ENCODE data around the gene DCAF4L1.

The DCAF4L1 gene

DNA sequence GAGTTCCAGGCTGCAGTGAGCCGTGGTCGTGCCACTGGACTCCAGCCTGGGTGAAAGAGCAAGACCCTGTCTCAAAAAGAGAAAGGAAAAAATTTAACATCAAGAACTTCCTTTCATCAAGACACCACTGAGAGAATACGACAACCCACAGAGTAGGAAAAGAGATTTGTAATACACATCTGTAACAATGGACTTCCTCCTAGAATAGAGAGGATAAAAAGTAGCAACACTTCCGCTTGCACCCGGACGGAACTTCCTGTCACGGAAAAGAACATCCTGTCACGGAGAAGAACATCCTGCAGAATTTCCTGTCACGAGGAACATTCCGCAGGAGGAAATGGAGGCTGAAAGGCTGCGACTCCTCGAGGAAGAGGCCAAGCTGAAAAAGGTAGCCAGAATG lies at the start of gene DCAF4L1:
TSS of gene DCAF4L1 (plus strand) at position 301 of the 400 bp plus-strand sequence. CDS start at position 338, 37 bp downstream.
- no peak for FAIRE-seq

GRCh38 chr4:41932988-41933387 lies 48.6 kb upstream of the DCAF4L1 start:
- FAIRE-seq: no peak

- no peak for FAIRE-seq
Observed at GRCh38 chr4:41933997-41934503, 47.5 kb upstream of the DCAF4L1 start.

DNA sequence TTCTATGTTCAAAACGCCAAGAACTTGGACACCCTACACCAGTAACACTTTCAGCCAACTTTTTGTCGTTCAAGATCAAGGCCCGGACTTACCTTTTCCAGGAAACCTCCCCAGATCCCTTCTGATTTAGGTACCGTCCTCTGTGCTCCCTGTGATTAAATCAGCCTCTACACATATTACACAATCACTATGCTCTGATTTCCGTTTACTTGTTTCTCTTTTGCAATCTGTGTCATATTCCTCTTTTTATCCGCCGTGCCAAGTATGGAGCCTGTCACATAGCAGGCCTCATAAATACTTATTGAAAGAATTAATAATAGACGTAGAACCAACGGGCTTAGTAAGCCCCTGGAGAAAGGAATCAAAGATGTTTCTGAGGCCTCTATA lies 47.0 kb upstream of the DCAF4L1 start:
- no peak for FAIRE-seq

DNA sequence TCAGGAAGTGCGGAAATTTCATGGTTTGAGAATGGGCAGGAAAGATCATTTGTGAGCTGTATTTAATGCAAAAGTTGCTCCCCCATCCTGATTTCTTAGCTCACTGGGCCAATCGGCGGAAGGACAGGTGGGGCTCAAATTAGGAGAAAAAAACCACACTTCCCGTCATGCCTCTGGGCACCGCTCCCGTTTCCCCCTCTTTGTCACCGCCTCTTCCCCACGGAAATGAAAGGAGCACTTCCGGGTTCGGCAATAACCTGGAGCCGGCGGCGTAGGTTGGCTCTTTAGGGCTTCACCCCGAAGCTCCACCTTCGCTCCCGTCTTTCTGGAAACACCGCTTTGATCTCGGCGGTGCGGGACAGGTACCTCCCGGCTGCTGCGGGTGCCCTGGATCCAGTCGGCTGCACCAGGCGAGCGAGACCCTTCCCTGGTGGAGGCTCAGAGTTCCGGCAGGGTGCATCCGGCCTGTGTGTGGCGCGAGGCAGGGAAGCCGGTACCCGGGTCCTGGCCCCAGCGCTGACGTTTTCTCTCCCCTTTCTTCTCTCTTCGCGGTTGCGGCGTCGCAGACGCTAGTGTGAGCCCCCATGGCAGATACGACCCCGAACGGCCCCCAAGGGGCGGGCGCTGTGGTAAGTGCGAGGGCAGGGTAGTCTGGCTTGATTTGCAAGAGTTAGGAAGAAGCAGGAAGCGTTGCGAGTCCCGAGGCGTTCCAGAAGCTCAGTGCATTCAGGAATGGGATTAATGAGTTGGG lies 46.5 kb upstream of the DCAF4L1 start, which contains the start of gene TMEM33:
TSS of gene TMEM33 (plus strand) at position 529 of the 751 bp plus-strand sequence. CDS start at position 585, 56 bp downstream.
- FAIRE-seq: no peak

DNA sequence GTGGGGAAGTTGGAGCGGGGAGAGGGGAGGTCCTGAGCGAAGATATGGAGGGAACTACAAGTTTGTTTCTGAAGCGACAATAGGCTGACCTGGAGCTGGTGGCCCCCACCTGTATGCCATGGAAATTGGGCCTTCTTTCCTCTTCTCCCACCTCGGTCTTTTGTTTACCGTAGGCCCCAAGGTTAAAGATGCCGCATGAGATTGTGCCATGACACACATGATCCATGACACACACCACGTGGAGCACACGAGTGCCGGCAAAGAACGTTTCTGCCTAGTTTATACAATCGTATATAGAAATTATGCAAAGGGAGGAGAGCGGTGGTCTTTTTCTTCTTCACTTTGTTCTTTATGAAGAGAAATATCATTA lies 45.9 kb upstream of the DCAF4L1 start:
- no peak for FAIRE-seq

GRCh38 chr4:41939016-41939626 lies 42.4 kb upstream of the DCAF4L1 start:
- FAIRE-seq: no peak

GRCh38 chr4:41940834-41941233 lies 40.7 kb upstream of the DCAF4L1 start:
- no peak for FAIRE-seq

DNA sequence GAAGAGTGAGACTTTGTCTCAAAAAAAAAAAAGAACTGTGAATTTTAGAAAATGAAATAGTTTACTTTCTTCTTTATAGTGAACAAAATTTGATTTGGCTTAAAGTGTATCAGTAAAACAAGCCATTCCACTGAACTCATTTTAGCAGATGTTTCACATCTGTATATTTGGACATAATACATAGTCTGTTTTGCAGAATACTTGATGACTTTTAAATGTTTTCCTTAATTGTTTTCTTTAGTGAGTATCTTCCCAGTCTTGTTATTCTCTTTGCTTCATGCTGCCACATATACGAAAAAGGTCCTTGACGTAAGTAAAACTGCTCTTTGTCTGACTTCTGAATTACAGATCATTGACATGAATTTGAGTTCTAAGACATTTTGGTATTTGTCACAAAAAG lies 38.0 kb upstream of the DCAF4L1 start:
- FAIRE-seq: no peak

DNA sequence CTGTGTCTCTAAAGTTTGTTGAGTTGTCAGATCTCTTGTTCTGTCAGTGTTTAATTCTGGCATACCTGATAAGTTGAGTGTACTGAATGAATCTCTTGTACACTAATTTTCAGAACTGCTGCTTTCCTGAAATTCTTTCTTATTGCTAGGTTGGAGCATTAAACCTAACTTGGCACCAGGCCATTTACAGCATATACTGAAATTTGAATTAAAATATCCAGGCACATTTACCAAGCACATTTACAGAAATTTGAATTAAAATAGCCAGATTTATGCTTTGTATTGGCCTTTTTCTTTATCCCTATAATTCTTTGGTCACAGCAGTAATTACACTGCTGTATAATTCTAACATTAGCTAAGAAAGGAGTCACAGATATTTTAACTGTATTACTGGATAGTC lies 37.5 kb upstream of the DCAF4L1 start:
- FAIRE-seq: no peak

DNA sequence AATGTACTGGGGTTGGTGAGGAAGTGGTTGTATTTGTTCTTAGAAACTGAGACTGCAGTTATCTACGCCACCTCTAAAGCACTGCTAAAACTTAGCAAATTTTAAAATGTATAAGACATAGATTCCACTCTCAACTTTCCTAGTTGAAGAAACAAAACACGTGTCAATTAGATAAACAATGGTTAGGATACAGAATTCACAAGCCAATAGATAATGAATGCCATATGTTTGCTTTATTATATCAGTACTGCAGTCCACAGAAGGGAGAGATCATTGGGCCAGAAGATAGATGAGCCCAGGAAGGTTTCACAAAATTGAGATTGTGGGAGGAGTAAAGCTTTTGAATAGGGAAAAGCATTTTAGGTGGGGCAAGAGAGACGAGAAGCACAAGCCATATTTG lies 32.0 kb upstream of the DCAF4L1 start:
- no peak for FAIRE-seq

GRCh38 chr4:41957634-41958033 lies 23.9 kb upstream of the DCAF4L1 start:
- no peak for FAIRE-seq

GRCh38 chr4:41963105-41963504 lies 18.5 kb upstream of the DCAF4L1 start:
- FAIRE-seq: no peak

GRCh38 chr4:41964401-41964800 lies 17.2 kb upstream of the DCAF4L1 start:
- no peak for FAIRE-seq

DNA sequence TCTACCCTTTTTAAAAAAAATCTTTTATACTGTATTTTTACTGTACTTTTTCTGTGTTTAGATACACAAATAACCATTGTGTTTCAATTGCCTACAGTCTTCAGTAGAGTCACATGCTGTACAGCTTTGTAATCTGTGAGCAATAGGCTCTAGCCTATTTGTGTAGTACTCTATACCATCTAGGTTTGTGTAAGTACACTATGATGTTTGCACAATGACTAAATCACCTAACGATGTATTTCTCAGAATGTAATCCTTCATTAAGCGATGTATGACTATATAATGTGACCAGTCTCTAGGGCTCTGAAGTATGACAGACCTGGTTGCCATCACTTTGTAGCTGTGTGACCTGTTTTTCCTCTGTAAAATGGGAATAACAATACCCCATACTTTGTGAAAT lies 14.2 kb upstream of the DCAF4L1 start:
- FAIRE-seq: no peak

GRCh38 chr4:41969671-41970070 lies 11.9 kb upstream of the DCAF4L1 start:
- FAIRE-seq: no peak

DNA sequence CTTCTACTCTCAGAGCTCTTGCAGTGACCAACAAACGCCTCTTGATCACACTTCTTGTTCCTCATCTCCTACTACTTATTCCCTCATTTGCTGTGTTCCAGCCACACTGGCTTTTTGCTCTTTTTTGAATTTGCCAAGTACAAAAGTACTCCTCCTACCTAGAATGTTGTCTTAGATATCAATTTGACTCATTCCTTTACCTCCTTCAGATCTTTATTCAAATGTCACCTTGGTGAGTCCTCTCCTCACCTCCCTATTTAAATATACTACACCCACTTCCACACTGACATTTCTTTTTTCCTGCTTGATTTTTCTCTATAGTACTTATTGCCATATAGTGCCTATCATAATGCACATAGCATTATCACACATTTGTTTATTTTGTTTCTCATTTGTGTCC lies 6.2 kb upstream of the DCAF4L1 start:
- no peak for FAIRE-seq

DNA sequence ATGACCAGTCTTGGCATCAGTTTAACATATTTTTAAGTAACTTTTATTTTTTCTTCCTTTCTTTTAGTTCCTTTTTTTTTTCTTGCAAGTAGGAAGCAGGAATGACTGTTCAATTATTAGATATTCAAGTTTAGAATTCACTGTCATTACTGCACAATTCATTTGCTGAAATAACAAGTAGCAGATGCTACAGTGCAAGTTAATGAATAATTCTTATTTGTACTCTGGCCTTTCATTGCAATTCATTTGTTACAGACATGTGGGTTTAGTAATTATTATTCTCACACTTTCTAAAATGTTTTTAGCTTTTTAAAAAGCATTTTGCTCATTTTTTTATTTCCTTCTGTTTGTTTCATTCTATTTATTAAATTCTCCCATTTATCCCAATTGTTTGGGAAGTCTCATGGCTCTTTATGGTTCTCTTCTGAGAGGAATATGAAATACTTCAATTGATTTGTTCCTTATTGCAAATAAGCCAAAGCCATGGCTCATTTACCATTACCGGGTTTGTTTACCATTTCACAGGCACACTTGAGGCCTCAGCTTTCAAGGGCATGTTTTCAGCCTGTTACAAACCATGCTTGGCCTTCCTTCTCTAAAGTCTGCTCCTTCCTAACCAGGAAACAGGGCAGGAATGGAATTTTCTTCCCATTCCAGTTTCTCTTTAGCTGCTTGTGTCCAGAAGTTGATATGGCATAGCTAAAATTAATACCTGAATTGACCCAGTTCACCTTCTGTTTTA lies 4.6 kb upstream of the DCAF4L1 start:
- no peak for FAIRE-seq

GRCh38 chr4:41977709-41978108 lies 3.8 kb upstream of the DCAF4L1 start:
- no peak for FAIRE-seq

- no peak for FAIRE-seq
Observed at GRCh38 chr4:41982716-41983115, 1.2 kb downstream of the DCAF4L1 start.

GRCh38 chr4:41985151-41985550 lies 3.6 kb downstream of the DCAF4L1 start:
- FAIRE-seq: no peak

GRCh38 chr4:41989994-41990364 lies 8.4 kb downstream of the DCAF4L1 start:
- FAIRE-seq: no peak

DNA sequence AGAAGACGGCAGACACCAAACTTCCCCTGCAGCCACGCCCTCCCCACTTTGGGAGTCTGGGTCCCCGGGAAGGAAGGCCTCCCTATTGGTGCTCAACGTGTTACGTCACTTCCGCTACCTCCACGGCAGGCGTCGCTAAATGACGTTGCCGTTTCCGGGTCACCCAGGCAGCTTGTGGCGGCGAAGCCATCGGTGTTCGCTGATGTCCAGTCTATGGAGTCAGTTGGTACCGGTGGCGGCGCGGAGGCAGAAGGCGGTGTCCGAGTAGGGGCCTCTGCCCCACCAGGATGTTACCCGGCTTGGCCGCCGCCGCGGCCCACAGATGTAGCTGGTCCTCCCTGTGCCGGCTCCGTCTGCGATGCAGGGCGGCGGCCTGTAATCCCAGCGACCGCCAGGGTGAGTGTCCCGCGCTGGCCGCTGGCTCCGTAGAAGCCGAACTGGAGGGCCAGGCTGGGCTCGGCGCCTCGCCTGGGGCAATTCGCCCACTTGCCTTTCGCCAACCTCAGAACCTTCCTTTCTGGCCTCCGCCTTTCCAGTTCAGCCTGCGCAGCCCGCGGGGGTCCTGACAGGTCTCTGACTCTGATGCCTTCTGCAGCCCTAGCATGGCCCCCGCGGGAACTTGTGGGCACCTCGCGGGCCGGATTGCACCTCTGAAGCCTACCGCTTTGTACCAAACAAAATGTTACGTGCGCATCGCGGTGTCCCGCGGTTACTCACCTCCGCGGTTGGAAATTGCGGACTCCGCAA lies 9.0 kb downstream of the DCAF4L1 start, which contains the start of gene SLC30A9:
TSS of gene SLC30A9 (plus strand) at position 166 of the 747 bp plus-strand sequence. CDS start at position 288, 122 bp downstream.
- FAIRE-seq: no peak

Measured in colon (tissue), 2 donors.